Measurements from ENCODE around the gene CADM3.

Gene CADM3

DNA sequence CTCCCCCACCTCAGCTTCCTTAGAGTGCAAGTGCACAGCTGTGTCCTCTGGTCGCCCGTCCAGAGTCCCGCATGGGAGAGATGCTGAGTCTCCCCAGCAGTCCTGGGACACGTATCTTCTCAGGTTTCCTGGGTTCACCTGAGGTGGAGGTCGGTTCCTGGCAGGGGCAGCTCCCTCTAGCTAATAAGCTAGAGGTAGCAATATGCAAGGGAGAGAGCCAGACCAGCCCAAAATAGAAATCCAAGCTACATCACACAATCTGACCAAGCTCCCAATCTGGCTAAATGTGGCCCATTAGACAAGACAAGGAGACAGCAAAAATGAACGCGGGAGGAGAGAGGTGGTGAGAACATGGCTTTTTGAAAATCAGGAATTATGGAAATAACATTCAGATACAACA is 30.9 kb upstream of the CADM3 start:
- TF ChIP-seq SIN3A (IDR thresholded peaks at IDR 0.05; ENCODE audit: borderline replicate concordance, insufficient read depth, low read length) = no peak
- TF ChIP-seq POLR2AphosphoS5 (IDR thresholded peaks at IDR 0.05; ENCODE audit: low read depth, low read length) = no peak
- TF ChIP-seq FOXP2 (optimal IDR thresholded peaks at IDR 0.05; ENCODE audit: borderline replicate concordance, extremely low read depth, extremely low read length, insufficient read depth) = no peak
- TF ChIP-seq TAF1 (IDR thresholded peaks at IDR 0.05; ENCODE audit: borderline replicate concordance, insufficient read depth, low read length) = no peak
- TF ChIP-seq, protein P1, sequence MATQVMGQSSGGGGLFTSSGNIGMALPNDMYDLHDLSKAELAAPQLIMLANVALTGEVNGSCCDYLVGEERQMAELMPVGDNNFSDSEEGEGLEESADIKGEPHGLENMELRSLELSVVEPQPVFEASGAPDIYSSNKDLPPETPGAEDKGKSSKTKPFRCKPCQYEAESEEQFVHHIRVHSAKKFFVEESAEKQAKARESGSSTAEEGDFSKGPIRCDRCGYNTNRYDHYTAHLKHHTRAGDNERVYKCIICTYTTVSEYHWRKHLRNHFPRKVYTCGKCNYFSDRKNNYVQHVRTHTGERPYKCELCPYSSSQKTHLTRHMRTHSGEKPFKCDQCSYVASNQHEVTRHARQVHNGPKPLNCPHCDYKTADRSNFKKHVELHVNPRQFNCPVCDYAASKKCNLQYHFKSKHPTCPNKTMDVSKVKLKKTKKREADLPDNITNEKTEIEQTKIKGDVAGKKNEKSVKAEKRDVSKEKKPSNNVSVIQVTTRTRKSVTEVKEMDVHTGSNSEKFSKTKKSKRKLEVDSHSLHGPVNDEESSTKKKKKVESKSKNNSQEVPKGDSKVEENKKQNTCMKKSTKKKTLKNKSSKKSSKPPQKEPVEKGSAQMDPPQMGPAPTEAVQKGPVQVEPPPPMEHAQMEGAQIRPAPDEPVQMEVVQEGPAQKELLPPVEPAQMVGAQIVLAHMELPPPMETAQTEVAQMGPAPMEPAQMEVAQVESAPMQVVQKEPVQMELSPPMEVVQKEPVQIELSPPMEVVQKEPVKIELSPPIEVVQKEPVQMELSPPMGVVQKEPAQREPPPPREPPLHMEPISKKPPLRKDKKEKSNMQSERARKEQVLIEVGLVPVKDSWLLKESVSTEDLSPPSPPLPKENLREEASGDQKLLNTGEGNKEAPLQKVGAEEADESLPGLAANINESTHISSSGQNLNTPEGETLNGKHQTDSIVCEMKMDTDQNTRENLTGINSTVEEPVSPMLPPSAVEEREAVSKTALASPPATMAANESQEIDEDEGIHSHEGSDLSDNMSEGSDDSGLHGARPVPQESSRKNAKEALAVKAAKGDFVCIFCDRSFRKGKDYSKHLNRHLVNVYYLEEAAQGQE (IDR thresholded peaks at IDR 0.05; ENCODE audit: insufficient read depth in 1 of 2, low read depth in 2 of 2, low read length in 2 of 2) = no peak

- TF ChIP-seq POLR2AphosphoS5 (IDR thresholded peaks at IDR 0.05; ENCODE audit: low read depth, low read length) (no peak), SIN3A (IDR thresholded peaks at IDR 0.05; ENCODE audit: borderline replicate concordance, insufficient read depth, low read length) (no peak), FOXP2 (optimal IDR thresholded peaks at IDR 0.05; ENCODE audit: borderline replicate concordance, extremely low read depth, extremely low read length, insufficient read depth) (no peak), TAF1 (IDR thresholded peaks at IDR 0.05; ENCODE audit: borderline replicate concordance, insufficient read depth, low read length) (no peak)
- TF ChIP-seq, protein P1 (IDR thresholded peaks at IDR 0.05; ENCODE audit: insufficient read depth in 1 of 2, low read depth in 2 of 2, low read length in 2 of 2) = no peak
Measured at GRCh38 chr1:159141584-159142390, 29.6 kb upstream of the CADM3 start.

DNA sequence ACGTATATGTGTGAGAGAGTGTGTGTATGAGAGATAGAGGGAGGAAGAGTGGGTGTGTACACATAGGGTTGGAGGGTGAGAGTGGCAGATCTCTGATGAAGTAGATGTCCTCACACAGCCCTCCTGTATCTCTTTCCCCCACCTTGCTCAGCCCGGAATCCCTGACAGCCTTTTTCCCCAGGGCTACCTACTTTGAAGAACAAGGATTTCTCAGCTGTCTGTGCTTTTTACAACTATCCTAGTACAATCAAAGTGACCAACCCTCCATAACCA is 29.1 kb upstream of the CADM3 start:
- TF ChIP-seq POLR2AphosphoS5 (IDR thresholded peaks at IDR 0.05; ENCODE audit: low read depth, low read length) (no peak), FOXP2 (optimal IDR thresholded peaks at IDR 0.05; ENCODE audit: borderline replicate concordance, extremely low read depth, extremely low read length, insufficient read depth) (no peak), SIN3A (IDR thresholded peaks at IDR 0.05; ENCODE audit: borderline replicate concordance, insufficient read depth, low read length) (no peak), TAF1 (IDR thresholded peaks at IDR 0.05; ENCODE audit: borderline replicate concordance, insufficient read depth, low read length) (no peak)
- TF ChIP-seq, protein P1 (IDR thresholded peaks at IDR 0.05; ENCODE audit: insufficient read depth in 1 of 2, low read depth in 2 of 2, low read length in 2 of 2) = no peak

DNA sequence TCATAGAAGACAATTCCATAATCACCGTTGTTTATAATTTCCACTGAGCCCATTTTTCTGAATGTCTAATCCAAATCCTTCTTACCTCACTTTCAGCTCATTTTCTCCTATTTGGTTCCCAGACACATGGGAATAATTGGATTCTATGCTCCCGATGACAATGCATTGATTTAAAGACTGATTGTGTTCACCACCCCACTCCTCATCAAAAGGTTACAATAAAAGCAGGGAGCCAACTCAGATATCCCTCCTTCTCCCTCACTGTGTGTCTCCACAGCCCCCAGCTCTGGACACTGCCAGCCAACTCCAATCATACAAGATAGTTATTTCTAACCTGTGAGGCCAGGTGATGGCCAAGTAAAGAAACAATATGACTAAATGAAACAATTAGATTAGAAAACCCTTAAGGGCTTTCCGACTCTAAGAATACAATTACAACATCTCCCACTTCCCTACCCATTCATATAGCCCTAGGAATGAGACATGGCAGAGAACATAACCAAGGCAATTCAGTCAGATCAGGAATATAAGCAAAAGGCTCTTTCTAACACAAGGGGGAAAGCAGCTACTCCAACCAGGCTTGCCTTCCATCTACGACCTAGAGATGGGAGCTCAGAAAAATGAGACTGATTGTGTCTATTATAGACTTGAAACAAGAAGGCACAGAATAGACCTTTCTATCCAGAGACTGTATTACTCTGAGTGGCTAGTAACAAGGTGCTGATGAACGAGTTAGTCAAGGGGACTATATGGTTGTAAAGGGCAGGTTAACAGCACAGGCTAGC is 28.5 kb upstream of the CADM3 start:
- TF ChIP-seq, protein P1 (IDR thresholded peaks at IDR 0.05; ENCODE audit: insufficient read depth in 1 of 2, low read depth in 2 of 2, low read length in 2 of 2) = no peak
- TF ChIP-seq FOXP2 (optimal IDR thresholded peaks at IDR 0.05; ENCODE audit: borderline replicate concordance, extremely low read depth, extremely low read length, insufficient read depth) (no peak), TAF1 (IDR thresholded peaks at IDR 0.05; ENCODE audit: borderline replicate concordance, insufficient read depth, low read length) (no peak), POLR2AphosphoS5 (IDR thresholded peaks at IDR 0.05; ENCODE audit: low read depth, low read length) (no peak), SIN3A (IDR thresholded peaks at IDR 0.05; ENCODE audit: borderline replicate concordance, insufficient read depth, low read length) (no peak)
